Gastroesophageal sphincter (tissue), 4 donors: Measurements from ENCODE around the gene RERE. TPM values are rescaled to one million over a fixed set of nuclear protein-coding genes. Genes with fewer than 3 reads are reported as not detected.

ENCODE experiments used
- ATAC-seq: fragments of 150-250 bp; one replicate; pipeline ENCODE4 v1.9.1; 2016; ENCODE audit warnings: mild to moderate bottlenecking, moderate library complexity
- H3K27ac ChIP-seq, 4 donors: fragments of 200-600 bp; sonication (generic) in 3 of 4; 1 replicate in 3 of 4; 2 replicates in 1 of 4; pipeline ENCODE4 v1.5.1; 2016 to 2019
- H3K27me3 ChIP-seq: fragments of 200-600 bp; sonication (generic); one replicate; pipeline ENCODE4 v1.5.1; 2019
- H3K36me3 ChIP-seq, 2 donors: fragments of 200-600 bp; sonication (generic); one replicate each; pipeline ENCODE4 v1.5.1; 2019; ENCODE audit warnings: control low read depth in 1 of 2
- H3K4me1 ChIP-seq, 3 donors: fragments of 200-600 bp; sonication (generic); 1 replicate in 2 of 3; 2 replicates in 1 of 3; pipeline ENCODE4 v1.5.1; 2016 to 2019; ENCODE audit warnings: control low read depth in 2 of 3
- H3K4me3 ChIP-seq, 2 donors: fragments of 200-600 bp; sonication (generic); one replicate each; pipeline ENCODE4 v1.5.1; 2019; ENCODE audit warnings: mild to moderate bottlenecking in 1 of 2, moderate library complexity in 1 of 2
- H3K9me3 ChIP-seq, 3 donors: fragments of 200-600 bp; sonication (generic); one replicate each; pipeline ENCODE4 v1.5.1; 2017 to 2019; ENCODE audit warnings: control low read depth in 2 of 3
- CTCF ChIP-seq, 4 experiments: fragments of 200-600 bp in 2 of 4; fragments of 450-650 bp in 2 of 4; sonication (generic) in 1 of 4; IDR thresholded peaks; one replicate each; pipeline ENCODE4 v1.5.1; 2017 to 2019; ENCODE audit warnings: antibody characterized with exemption in 4 of 4, mild to moderate bottlenecking in 2 of 4, moderate library complexity in 2 of 4
- EP300 ChIP-seq: sonication (generic); formaldehyde crosslinking; IDR thresholded peaks from one replicate; pipeline ENCODE4 v1.6.1; 2017; ENCODE audit warnings: antibody characterized with exemption, mild to moderate bottlenecking
- POLR2A ChIP-seq, 2 donors: fragments of 450-650 bp; IDR thresholded peaks; one replicate each; pipeline ENCODE4 v1.6.1; 2017; ENCODE audit warnings: antibody characterized with exemption in 2 of 2, mild to moderate bottlenecking in 2 of 2, moderate library complexity in 1 of 2
- POLR2AphosphoS5 ChIP-seq: sonication (generic); formaldehyde crosslinking; IDR thresholded peaks from one replicate; pipeline ENCODE4 v1.6.1; 2017; ENCODE audit warnings: antibody characterized with exemption
- WGBS, 2 donors: methylation state at CpG; one replicate each; pipeline ENCODE4 v1.1.5; 2018; ENCODE audit warnings: low coverage in 1 of 2; 5-methylcytosine and 5-hydroxymethylcytosine counted together
- total RNA-seq, 4 donors: library from RNA; depleted of rRNA; stranded (reverse); fragments of >200 nt; gene quantifications; one replicate each; pipeline ENCODE4 v1.1.0, GENCODE V29; 2016

RERE gene
- total RNA-seq, 4 donors from 2014 or later, result 112 to 212 (median 139) TPM

GRCh38 chr1:8706291-8706690, 111.1 kb downstream of the RERE start:
- Histone ChIP-seq H3K4me1 (peaks cover 1 to 69% (median 17%) of the 10 kb centered on the region in 3 donors), H3K27me3 (no peaks in the 10 kb centered on the region), H3K4me3 (no peak overlapping the region), H3K36me3 (no peaks in the 10 kb centered on the region), H3K9me3 (no peaks in the 10 kb centered on the region), H3K27ac (peak overlapping the region; percentile 22 to 91 (median 58))
- ATAC-seq, result no peak
- TF ChIP-seq POLR2AphosphoS5, result no peak
- TF ChIP-seq POLR2A (IDR thresholded peaks at IDR 0.05), result no peak
- no peak for TF ChIP-seq EP300
- no peak for TF ChIP-seq CTCF (IDR thresholded peaks at IDR 0.05)
- 86% methylated on average over 1 of the region's 1 CpG; no CpG with 5 or more reads in 1 of the 2 donors for WGBS, 2 donors

- ATAC-seq, result no peak
- WGBS, 2 donors, result 71 to 100% methylated on average over 1 to 2 of the region's 2 CpGs
- peaks cover 0 to 72% (median 21%) of the 10 kb centered on the region in 3 donors for H3K4me1 ChIP-seq
- no peaks in the 10 kb centered on the region for H3K9me3 ChIP-seq
- H3K27me3 ChIP-seq, result no peaks in the 10 kb centered on the region
- H3K27ac ChIP-seq, result peak overlapping the region in 3 of 4 donors; percentile 91 to 95 (median 94)
- H3K36me3 ChIP-seq, result no peaks in the 10 kb centered on the region
- no peak for TF ChIP-seq CTCF (IDR thresholded peaks at IDR 0.05)
- TF ChIP-seq EP300, result no peak
- no peak for TF ChIP-seq POLR2AphosphoS5
- TF ChIP-seq POLR2A (IDR thresholded peaks at IDR 0.05), result no peak
- no peak overlapping the region for H3K4me3 ChIP-seq
These were observed 112.5 kb downstream of the RERE start for GRCh38 chr1:8704866-8705506.

GRCh38 chr1:8702850-8703810, 114.3 kb downstream of the RERE start:
- no peaks in the 10 kb centered on the region for H3K9me3 ChIP-seq
- ATAC-seq, result peak; percentile 97
- WGBS, 2 donors, result 0 to 4% methylated on average over 5 to 8 of the region's 88 CpGs

GRCh38 chr1:8702472-8702849, 115.0 kb downstream of the RERE start:
- ATAC-seq, result no peak
- peak overlapping the region; percentile 88 to 95 (median 92) for H3K27ac ChIP-seq
- H3K4me1 ChIP-seq, result peaks cover 0 to 81% (median 19%) of the 10 kb centered on the region in 3 donors
- no peaks in the 10 kb centered on the region for H3K27me3 ChIP-seq
- H3K9me3 ChIP-seq, result no peaks in the 10 kb centered on the region
- no peak for TF ChIP-seq CTCF (IDR thresholded peaks at IDR 0.05)
- TF ChIP-seq POLR2A (IDR thresholded peaks at IDR 0.05), result no peak
- no peak for TF ChIP-seq POLR2AphosphoS5
- TF ChIP-seq EP300, result no peak
- 8 to 9% methylated on average over 7 of the region's 7 CpGs for WGBS, 2 donors
- H3K4me3 ChIP-seq, result peak overlapping the region; percentile 70 to 91
- no peaks in the 10 kb centered on the region for H3K36me3 ChIP-seq

More at GRCh38 chr1:8702850-8703810, 114.3 kb downstream of the RERE start:
- H3K4me3 ChIP-seq, result peak overlapping the region; percentile 70 to 91
- H3K27ac ChIP-seq, result peak overlapping the region; percentile 88 to 95 (median 92)
- H3K27me3 ChIP-seq, result no peaks in the 10 kb centered on the region
- peaks cover 0 to 81% (median 23%) of the 10 kb centered on the region in 3 donors for H3K4me1 ChIP-seq
- TF ChIP-seq POLR2A (IDR thresholded peaks at IDR 0.05) (peak; percentile 70 to 84), POLR2AphosphoS5 (peak; percentile 84), EP300 (no peak), CTCF (IDR thresholded peaks at IDR 0.05) (peak in 3 of 4 experiments; percentile 29 to 49 (median 49))
- H3K36me3 ChIP-seq, result no peaks in the 10 kb centered on the region
